Right atrium auricular region (tissue), 2 donors: Measurements from ENCODE around the gene FBXL22. TPM values are rescaled to one million over a fixed set of nuclear protein-coding genes. Genes with fewer than 3 reads are reported as not detected.

Source experiments
- DNase-seq: peaks from one replicate; pipeline ENCODE4 v3.0.0-alpha.2; 2019; ENCODE audit warnings: low spot score
- H3K27ac ChIP-seq, 2 donors: fragments of 200-600 bp; sonication (generic); 1 replicate in 1 of 2; 2 replicates in 1 of 2; pipeline ENCODE4 v1.5.1; 2016 to 2019
- H3K27me3 ChIP-seq, 2 donors: fragments of 200-600 bp; sonication (generic); one replicate each; pipeline versions ENCODE4 v1.5.1 to v1.6.0; 2017 to 2019
- H3K36me3 ChIP-seq: fragments of 200-600 bp; sonication (generic); one replicate; pipeline ENCODE4 v1.5.1; 2016
- H3K4me1 ChIP-seq, 2 donors: fragments of 200-600 bp; sonication (generic); one replicate each; pipeline versions ENCODE4 v1.5.1 to v1.6.0; 2017 to 2019
- H3K4me3 ChIP-seq, 2 donors: fragments of 200-600 bp; sonication (generic); 1 replicate in 1 of 2; 2 replicates in 1 of 2; pipeline ENCODE4 v1.5.1; 2017 to 2019; ENCODE audit warnings: mild to moderate bottlenecking in 1 of 2, moderate library complexity in 1 of 2
- H3K9me3 ChIP-seq, 2 donors: fragments of 200-600 bp; sonication (generic); one replicate each; pipeline ENCODE4 v1.5.1; 2019
- CTCF ChIP-seq, 2 donors: fragments of 200-600 bp; sonication (generic); IDR thresholded peaks; one replicate each; pipeline ENCODE4 v1.5.1; 2019; ENCODE audit warnings: antibody characterized with exemption in 2 of 2
- total RNA-seq, 2 donors: library from RNA; depleted of rRNA; stranded (reverse); fragments of >200 nt; gene quantifications; one replicate each; pipeline ENCODE4 v1.1.0, GENCODE V29; 2016

The FBXL22 gene
- total RNA-seq, 2 donors from 2014 or later: 13.8 to 20.1 TPM

GRCh38 chr15:63565536-63566186 lies 31.5 kb upstream of the FBXL22 start:
- no peaks in the 10 kb centered on the region for H3K9me3 ChIP-seq
- no peak for DNase-seq
- TF ChIP-seq CTCF (IDR thresholded peaks at IDR 0.05): no peak
- no peak overlapping the region for H3K4me3 ChIP-seq
- H3K27me3 ChIP-seq: no peaks in the 10 kb centered on the region
- no peak overlapping the region for H3K27ac ChIP-seq
- H3K4me1 ChIP-seq: no peaks in the 10 kb centered on the region
- peaks cover 56% of the 10 kb centered on the region for H3K36me3 ChIP-seq

GRCh38 chr15:63572749-63573464 lies 24.3 kb upstream of the FBXL22 start:
- H3K9me3 ChIP-seq: no peaks in the 10 kb centered on the region
- no peak for DNase-seq
- H3K27ac ChIP-seq: no peak overlapping the region
- H3K4me1 ChIP-seq: peaks cover 0 to 7% of the 10 kb centered on the region in 2 donors
- H3K4me3 ChIP-seq: no peak overlapping the region
- peaks cover 41% of the 10 kb centered on the region for H3K36me3 ChIP-seq
- no peak for TF ChIP-seq CTCF (IDR thresholded peaks at IDR 0.05)
- H3K27me3 ChIP-seq: no peaks in the 10 kb centered on the region

GRCh38 chr15:63573533-63573932 lies 23.7 kb upstream of the FBXL22 start:
- Histone ChIP-seq H3K4me3 (no peak overlapping the region), H3K4me1 (peaks cover 0 to 7% of the 10 kb centered on the region in 2 donors), H3K27ac (no peak overlapping the region), H3K27me3 (no peaks in the 10 kb centered on the region), H3K36me3 (peaks cover 41% of the 10 kb centered on the region), H3K9me3 (no peaks in the 10 kb centered on the region)
- DNase-seq: no peak
- TF ChIP-seq CTCF (IDR thresholded peaks at IDR 0.05): no peak

GRCh38 chr15:63575312-63575711 lies 21.9 kb upstream of the FBXL22 start:
- Histone ChIP-seq H3K27ac (no peak overlapping the region), H3K27me3 (no peaks in the 10 kb centered on the region), H3K4me3 (no peak overlapping the region), H3K9me3 (no peaks in the 10 kb centered on the region), H3K4me1 (peaks cover 0 to 7% of the 10 kb centered on the region in 2 donors), H3K36me3 (peaks cover 34% of the 10 kb centered on the region)
- no peak for TF ChIP-seq CTCF (IDR thresholded peaks at IDR 0.05)
- no peak for DNase-seq

GRCh38 chr15:63576441-63576840 lies 20.7 kb upstream of the FBXL22 start:
- Histone ChIP-seq H3K4me3 (no peak overlapping the region), H3K36me3 (peaks cover 24% of the 10 kb centered on the region), H3K27me3 (no peaks in the 10 kb centered on the region), H3K9me3 (no peaks in the 10 kb centered on the region), H3K27ac (no peak overlapping the region), H3K4me1 (peaks cover 0 to 7% of the 10 kb centered on the region in 2 donors)
- DNase-seq: no peak
- TF ChIP-seq CTCF (IDR thresholded peaks at IDR 0.05): no peak
